RWPE1 (cell line): ENCODE data around the gene AGER.

Experiments used
- CTCF ChIA-PET: fragments of 350-600 bp; sonication (Branson Sonifier 250); formaldehyde crosslinking; extraction: SDS; loops from one replicate; lab custom pipeline; 2021; lab: Yijun Ruan, JAX
- POLR2A ChIA-PET: fragments of 400-600 bp; formaldehyde crosslinking; extraction: SDS; loops from one replicate; lab custom pipeline; 2020; ENCODE audit warnings: antibody characterized with exemption; ENCODE audit not compliant: low non-redundant PET; lab: Yijun Ruan, JAX
- DNase-seq: peaks from one replicate; pipeline ENCODE4 v3.0.0; 2012; ENCODE audit warnings: low spot score
- H3K27ac ChIP-seq: fragments of 450-650 bp; 2 replicates; pipeline ENCODE4 v1.5.1; 2017
- TF ChIP-seq, protein P1 (sequence below): fragments of 450-650 bp; conservative IDR thresholded peaks from 2 replicates; pipeline ENCODE4 v1.5.1; 2017; ENCODE audit warnings: low read depth, mild to moderate bottlenecking

The AGER gene

GRCh38 chr6:32184084-32184640, at the start of gene AGER:
Gene AGER (minus strand): TSS chr6:32184253. CDS start chr6:32184222, 31 bp downstream.
- TF ChIP-seq, protein P1, sequence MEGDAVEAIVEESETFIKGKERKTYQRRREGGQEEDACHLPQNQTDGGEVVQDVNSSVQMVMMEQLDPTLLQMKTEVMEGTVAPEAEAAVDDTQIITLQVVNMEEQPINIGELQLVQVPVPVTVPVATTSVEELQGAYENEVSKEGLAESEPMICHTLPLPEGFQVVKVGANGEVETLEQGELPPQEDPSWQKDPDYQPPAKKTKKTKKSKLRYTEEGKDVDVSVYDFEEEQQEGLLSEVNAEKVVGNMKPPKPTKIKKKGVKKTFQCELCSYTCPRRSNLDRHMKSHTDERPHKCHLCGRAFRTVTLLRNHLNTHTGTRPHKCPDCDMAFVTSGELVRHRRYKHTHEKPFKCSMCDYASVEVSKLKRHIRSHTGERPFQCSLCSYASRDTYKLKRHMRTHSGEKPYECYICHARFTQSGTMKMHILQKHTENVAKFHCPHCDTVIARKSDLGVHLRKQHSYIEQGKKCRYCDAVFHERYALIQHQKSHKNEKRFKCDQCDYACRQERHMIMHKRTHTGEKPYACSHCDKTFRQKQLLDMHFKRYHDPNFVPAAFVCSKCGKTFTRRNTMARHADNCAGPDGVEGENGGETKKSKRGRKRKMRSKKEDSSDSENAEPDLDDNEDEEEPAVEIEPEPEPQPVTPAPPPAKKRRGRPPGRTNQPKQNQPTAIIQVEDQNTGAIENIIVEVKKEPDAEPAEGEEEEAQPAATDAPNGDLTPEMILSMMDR: no peak
- peak within 1 kb of the TSS; percentile 71 for H3K27ac ChIP-seq
- no peak for DNase-seq
- POLR2A ChIA-PET: no interaction called here
- CTCF ChIA-PET: no interaction called here

DNA sequence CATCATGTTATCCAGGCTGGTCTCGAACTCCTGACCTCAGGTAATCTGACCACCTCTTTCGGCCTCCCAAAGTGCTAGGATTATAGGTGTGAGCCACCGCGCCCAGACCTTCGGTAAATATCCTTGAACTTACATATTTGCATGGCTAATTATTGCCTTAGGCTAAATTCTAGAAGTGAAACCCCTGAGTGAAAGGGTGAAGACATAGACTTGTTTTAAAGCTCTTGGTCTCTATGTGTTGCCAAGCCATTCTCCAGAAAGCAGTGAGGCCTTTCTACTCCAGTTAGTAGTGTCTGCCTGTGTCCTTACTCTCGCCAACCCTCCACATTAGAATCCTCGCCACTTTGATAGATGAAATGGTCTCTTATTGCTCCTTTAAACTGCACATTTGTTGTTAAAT, 42.4 kb upstream of the AGER start:
- H3K27ac ChIP-seq: no peak overlapping the region
- ChIA-PET POLR2A (no interaction called here), CTCF (no interaction called here)
- TF ChIP-seq, protein P1: no peak
- DNase-seq: no peak

GRCh38 chr6:32224696-32225095, 40.6 kb upstream of the AGER start:
- POLR2A ChIA-PET: no interaction called here
- no peak for DNase-seq
- H3K27ac ChIP-seq: no peak overlapping the region
- TF ChIP-seq, protein P1: no peak
- CTCF ChIA-PET: interaction anchor here (0.5 kb wide), 1 partner anchor 62 kb away, joined by 6 read pairs; no protein-coding TSS in a partner anchor

DNA sequence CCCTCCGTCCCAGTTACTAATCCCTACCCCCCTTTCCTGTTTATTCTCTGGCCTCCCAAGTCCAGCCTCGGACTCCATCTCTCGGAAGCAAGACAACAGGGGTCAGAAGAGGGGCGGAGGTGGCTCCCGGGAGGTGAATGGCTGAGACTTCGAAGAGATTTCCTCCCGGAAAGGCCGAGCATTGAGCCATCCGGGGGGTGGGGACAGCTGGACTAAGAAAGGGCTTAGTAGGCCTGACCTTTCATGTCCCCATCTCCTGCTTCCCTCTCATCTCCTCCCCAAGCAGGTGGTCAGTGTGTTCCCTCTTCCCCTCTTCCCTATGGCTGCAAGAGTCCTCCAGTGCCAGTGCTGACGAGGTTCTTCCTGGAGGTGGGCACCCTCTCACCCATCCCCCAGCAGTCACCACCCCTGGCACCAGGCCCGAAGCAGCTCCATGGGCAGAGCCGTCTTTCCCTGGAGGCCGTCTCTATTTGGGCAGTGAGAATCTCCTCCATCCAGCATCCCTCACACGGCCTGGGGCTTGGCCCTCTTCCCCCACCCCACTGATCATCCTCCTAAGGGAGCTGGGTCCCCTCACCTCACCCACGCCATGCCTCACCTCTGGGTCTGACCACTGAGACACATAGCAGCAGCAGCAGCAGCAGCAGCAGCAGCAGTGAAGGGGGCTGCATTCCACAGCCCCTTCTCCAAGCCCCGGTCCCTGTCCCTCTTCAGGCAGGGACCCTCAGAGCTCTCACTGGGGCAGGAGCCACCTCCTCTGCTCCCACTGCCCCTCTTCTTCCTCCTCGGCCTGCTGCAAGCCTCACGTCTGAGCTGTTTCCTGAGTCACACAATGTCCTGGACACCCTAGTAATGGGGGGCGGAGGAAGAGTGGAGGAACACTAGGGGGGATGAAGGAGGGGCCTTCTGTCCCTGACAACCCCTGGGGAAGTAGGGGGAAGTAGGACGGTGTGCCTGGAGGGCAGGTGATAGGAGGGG, 39.5 kb upstream of the AGER start, which contains the start of gene NOTCH4:
Gene NOTCH4 (minus strand): TSS at position 810 of the 978 bp plus-strand sequence. CDS start 139 bp downstream, at position 671.
- TF ChIP-seq, protein P1: no peak
- no peak within 1 kb of the TSS for H3K27ac ChIP-seq
- ChIA-PET CTCF (interaction anchor here (0.5 kb wide), 1 partner anchor 496 kb away, joined by 3 read pairs; no protein-coding TSS in a partner anchor), POLR2A (no interaction called here)
- DNase-seq: no peak

GRCh38 chr6:32222333-32223230, 38.5 kb upstream of the AGER start:
- ChIA-PET CTCF (interaction anchor here (0.7 kb wide), 1 partner anchor 106 kb away, joined by 4 read pairs; no protein-coding TSS in a partner anchor), POLR2A (no interaction called here)
- TF ChIP-seq, protein P1: no peak
- no peak for DNase-seq
- H3K27ac ChIP-seq: no peak overlapping the region
